Measurements from ENCODE around the gene TANC2.

TANC2 gene

GRCh38 chr17:62965686-62966425 lies at the start of gene TANC2:
TANC2 (plus strand) TSS chr17:62966235; CDS start chr17:63009560, 43,325 bp downstream.
- peak; percentile 89 for DNase-seq

- DNase-seq, result peak; percentile 17
Observed at GRCh38 chr17:62916684-62917571, 49.1 kb upstream of the TANC2 start.

DNA sequence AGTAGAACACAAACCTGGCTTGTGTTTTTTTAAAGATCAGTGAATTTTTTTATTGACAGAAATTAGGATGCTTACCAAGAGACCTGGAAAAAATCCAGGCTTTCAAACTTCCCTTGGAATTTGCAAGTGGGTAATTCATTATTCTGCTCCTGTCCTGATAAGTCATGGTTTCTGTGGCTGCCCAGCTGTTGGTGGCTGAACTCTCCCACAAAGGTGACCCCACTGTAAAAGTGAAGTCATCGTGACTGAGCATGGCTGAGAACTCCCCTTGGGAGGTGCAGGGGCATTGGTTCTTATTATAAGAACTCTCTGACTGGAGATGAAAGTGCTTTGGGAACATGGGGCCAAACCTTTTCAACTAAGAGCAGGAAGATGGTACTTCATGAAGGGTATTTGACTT lies 46.6 kb upstream of the TANC2 start:
- no peak for DNase-seq

- DNase-seq, result no peak
Observed at GRCh38 chr17:62920300-62920699, 45.7 kb upstream of the TANC2 start.

DNA sequence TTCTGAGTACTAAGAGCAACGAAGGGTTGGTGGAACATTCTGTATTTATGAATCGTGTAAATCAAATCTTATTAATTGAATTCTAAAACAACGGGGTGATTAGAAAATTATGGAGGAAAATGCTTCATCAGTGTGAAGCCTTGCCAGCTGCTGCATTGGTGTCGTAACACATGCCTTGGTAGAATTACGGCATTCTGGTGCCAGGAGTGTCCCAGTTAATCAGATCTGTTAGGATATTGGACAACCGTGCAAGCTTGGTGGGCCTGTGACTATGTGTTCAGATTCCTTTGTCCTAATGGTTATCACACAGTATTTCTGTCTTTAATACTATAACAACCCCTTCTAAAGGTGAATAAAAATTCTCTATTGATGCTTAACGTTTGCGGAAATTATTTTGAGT lies 44.2 kb upstream of the TANC2 start:
- no peak for DNase-seq

- DNase-seq, result no peak
Observed at GRCh38 chr17:62923258-62924150, 42.5 kb upstream of the TANC2 start.

DNA sequence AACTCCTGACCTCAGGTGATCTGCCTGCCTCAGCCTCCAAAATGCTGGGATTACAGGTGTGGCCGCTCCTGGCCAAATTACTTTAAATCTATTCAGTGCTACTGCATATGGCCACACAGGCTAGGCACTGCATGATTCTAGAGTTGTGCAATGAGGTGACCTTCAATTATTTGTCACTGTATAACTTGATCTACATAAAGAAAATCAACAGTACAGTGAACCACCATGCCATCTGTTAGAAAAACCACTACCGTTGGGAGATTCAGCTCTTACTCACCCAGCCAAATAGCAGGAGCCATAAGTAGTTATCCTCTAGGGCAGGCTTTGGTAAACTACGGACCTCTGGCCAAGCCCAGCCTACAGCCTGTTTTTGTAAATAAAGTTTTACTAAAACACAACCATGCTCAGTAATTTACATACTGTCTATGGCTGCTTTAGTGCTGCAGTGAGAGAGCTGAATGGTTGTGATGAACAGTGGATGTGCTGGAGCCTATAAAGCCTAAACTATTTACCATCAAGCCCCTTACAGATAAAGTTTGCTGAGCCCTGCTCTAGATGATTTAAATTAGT lies 40.7 kb upstream of the TANC2 start:
- no peak for DNase-seq

GRCh38 chr17:62927083-62927482 lies 39.0 kb upstream of the TANC2 start:
- no peak for DNase-seq

DNA sequence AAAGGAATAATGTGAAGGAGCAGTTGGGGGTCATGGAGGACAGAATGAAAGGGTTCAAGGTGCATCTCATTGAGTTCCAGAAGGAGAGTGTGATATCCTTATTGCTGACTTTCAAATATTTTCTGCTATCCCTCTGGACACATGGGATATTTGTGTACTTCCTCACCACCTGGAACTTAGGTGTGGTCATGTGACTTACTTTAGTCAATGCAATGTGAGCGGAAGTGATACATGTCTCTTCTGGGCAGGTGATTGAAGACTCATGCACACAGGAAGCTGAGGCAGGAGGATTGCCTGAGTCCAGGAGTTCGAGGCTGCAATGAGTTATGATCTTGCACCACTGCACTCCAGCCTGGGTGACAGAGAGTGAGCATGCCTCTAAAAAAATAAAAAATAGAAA lies 36.7 kb upstream of the TANC2 start:
- DNase-seq, result no peak

DNA sequence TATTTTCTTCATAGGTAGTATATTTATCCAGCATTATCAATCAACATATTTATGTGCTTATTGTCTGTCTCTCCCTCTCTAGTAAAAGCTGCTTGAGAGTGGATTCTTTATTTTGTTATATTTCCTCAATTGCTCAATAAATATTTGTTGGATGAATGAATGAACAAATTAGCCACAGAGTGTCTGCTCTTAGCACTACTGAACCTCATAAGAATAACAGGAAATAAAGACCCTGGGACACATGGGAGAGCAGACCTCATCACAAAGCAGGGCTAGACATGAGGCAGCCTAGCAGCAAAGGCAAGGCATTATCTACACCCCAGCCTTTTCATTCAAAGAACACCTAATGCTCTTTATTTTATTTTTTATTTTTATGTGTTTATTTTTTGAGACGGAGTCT lies 34.9 kb upstream of the TANC2 start:
- no peak for DNase-seq

- no peak for DNase-seq
Observed at GRCh38 chr17:62933501-62934385, 32.3 kb upstream of the TANC2 start.

- DNase-seq, result no peak
Observed at GRCh38 chr17:62935098-62935497, 30.9 kb upstream of the TANC2 start.

DNA sequence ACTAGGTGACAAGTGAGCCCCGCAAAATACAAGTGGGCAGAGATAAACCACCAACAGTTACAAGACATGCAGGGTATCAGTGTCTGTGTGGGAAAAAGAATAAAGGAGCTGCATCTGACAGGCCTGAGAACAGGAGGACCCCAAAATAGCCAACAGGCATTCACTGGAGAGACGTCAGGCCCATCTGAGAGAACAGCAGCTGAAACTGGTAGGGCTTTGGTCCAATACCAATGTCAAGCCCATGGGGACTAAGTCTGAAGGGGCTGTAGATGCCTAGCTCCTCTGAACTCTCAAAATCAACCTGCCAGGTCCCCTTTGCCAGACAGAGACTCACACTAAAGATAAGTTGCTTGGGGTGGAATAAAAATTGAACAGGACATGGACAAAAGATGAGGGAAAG lies 30.5 kb upstream of the TANC2 start:
- DNase-seq, result no peak

- DNase-seq, result no peak
Observed at GRCh38 chr17:62937606-62938005, 28.4 kb upstream of the TANC2 start.

- no peak for DNase-seq
Observed at GRCh38 chr17:62941358-62941991, 24.6 kb upstream of the TANC2 start.

DNA sequence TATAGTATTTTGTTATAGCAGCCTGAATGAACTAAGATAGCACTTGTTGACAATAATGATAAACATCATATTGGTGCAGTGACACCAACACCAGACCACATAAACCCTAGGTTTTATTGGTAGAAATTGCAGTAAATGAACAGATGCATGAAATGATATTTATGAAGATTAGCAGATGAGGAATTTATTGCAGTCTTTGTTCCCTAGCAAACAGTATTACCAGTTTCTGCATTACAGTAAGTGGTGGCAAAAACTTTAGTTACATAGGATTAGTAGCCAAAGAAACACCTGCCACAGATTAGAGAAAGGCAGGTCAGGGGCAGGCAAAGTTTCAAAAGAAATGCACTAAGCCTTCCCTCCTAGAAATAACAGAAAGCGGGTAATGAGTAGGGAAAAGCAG lies 17.7 kb upstream of the TANC2 start:
- DNase-seq, result no peak

DNA sequence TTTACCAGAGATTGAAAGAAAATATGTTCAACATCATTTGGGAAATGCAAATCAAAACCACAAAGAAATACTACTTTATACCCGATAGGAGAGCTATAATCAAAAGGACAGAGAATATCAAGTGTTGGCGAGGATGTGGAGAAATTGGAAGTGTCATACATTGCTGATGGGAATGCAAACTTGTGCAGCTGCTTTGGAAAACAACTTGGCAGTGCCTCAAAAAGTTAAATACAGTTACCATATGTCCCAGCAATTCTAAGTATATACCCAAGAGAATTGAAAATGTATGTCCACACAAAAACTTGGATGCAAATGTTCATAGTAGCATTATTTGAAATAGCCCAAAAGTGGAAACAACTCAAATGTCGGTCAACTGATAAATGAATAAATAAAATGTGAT lies 17.0 kb upstream of the TANC2 start:
- no peak for DNase-seq

- no peak for DNase-seq
Observed at GRCh38 chr17:62950067-62950466, 16.0 kb upstream of the TANC2 start.

GRCh38 chr17:62955841-62956352 lies 10.1 kb upstream of the TANC2 start:
- DNase-seq, result no peak

DNA sequence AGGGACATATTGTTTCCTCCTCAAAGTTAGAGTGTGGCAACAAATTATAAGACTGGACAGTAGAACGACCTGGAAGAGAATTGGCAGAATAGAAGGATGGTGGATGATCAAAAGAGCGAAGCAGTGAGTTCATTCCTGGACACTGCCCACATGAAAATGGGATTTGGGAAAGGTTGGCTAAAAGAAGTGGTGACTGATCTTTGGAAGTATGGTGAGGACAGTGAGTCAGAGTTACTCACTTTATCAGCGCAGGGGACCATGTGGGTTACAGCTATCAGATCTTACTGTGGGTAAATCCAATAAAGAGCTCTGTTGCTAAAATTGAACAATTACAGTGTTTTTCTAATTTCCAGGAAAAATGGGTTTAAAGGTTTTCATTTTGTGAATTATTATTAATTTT lies 2.7 kb upstream of the TANC2 start:
- DNase-seq, result peak; percentile 5

- no peak for DNase-seq
Observed at GRCh38 chr17:62964506-62964905, 1.5 kb upstream of the TANC2 start.

Data from hematopoietic multipotent progenitor cell treated with erythropoietin and hydrocortisone succinate and interleukin-3 and kit ligand, for 8 days (in vitro differentiated cells).